Retinal pigment epithelial cell (primary cell): ENCODE results near the gene XRCC1.
"Not testable (repeated sequence)": the region's sequence is repeated elsewhere in the genome, so short reads cannot be mapped to it uniquely, and the experiment has no call there.

Experiments
- DNase-seq: peaks from one replicate; pipeline ENCODE4 v3.0.0-alpha.2; 2010; ENCODE audit warnings: low read depth
- H3K4me3 ChIP-seq: 2 replicates; pipeline ENCODE4 v1.5.1; 2011; ENCODE audit warnings: mild to moderate bottlenecking, low read length, control low read depth, moderate library complexity
- TF ChIP-seq, protein P1 (sequence below): conservative IDR thresholded peaks from 2 replicates; pipeline ENCODE4 v1.5.1; 2011; ENCODE audit warnings: low read depth, low read length, control low read depth, inconsistent platforms

Gene XRCC1

GRCh38 chr19:43524922-43525835 is 50.1 kb downstream of the XRCC1 start:
- TF ChIP-seq, protein P1, sequence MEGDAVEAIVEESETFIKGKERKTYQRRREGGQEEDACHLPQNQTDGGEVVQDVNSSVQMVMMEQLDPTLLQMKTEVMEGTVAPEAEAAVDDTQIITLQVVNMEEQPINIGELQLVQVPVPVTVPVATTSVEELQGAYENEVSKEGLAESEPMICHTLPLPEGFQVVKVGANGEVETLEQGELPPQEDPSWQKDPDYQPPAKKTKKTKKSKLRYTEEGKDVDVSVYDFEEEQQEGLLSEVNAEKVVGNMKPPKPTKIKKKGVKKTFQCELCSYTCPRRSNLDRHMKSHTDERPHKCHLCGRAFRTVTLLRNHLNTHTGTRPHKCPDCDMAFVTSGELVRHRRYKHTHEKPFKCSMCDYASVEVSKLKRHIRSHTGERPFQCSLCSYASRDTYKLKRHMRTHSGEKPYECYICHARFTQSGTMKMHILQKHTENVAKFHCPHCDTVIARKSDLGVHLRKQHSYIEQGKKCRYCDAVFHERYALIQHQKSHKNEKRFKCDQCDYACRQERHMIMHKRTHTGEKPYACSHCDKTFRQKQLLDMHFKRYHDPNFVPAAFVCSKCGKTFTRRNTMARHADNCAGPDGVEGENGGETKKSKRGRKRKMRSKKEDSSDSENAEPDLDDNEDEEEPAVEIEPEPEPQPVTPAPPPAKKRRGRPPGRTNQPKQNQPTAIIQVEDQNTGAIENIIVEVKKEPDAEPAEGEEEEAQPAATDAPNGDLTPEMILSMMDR, result no peak
- peak overlapping the region; percentile 90 for H3K4me3 ChIP-seq
- no peak for DNase-seq

- not testable (repeated sequence) for H3K4me3 ChIP-seq, DNase-seq
Measured at GRCh38 chr19:43523696-43524095, 51.6 kb downstream of the XRCC1 start.

GRCh38 chr19:43522929-43523328 is 52.4 kb downstream of the XRCC1 start:
- no peak for DNase-seq

DNA sequence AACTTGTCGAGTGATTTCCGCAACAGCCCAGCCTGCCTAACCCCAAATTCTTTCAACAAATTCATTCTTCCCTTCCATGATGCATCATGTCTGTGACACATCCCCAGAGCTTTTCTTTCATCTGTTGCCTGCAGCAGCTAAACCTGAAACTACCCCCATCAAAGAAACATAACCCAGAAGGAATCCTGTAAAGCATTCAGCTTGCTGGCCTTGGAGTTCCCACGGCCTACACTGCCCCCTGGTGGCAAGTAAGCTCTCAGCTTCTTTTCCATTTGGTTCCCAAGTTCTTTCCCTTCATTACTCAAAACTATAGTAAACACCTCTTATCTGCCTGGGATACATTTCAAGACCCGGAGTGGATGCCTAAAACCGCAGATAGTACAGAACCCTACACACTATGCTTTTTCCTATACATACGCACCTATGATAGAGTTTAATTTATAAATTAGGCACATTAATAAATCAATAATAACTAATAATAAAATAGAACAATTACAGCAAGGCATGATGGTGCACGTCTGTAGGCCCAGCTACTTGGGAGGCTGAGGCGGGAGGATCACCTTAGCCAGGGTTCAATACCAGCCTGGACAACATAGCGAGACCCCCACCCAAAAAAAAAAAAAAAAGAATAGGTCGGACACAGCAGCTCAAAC is 55.8 kb downstream of the XRCC1 start:
- H3K4me3 ChIP-seq, result no peak overlapping the region
- TF ChIP-seq, protein P1, result peak; percentile 90
- DNase-seq, result no peak

More at GRCh38 chr19:43522929-43523328, 52.4 kb downstream of the XRCC1 start:
- TF ChIP-seq, protein P1, result no peak
- H3K4me3 ChIP-seq, result no peak overlapping the region

DNA sequence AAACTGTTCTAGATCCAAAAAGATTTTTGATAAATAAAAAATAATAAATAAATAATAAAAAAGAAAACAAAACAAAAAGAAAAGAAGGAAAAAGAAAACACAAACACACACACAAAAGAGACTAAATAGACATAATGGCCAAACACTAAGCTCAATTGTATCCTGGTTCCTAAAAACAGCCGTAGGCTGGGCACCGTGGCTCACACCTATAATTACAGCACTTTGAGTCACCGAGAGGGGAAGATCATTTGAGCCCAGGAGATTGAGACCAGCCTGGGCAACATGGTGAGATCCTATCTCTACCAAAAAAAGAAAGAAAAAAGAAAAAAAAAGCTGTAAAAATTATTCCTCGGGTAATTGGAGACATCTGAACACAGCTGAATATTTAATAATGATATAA is 57.3 kb downstream of the XRCC1 start:
- no peak for DNase-seq
- no peak overlapping the region for H3K4me3 ChIP-seq
- TF ChIP-seq, protein P1, result no peak

GRCh38 chr19:43512399-43512798 is 62.9 kb downstream of the XRCC1 start:
- not testable (repeated sequence) for DNase-seq, H3K4me3 ChIP-seq

DNA sequence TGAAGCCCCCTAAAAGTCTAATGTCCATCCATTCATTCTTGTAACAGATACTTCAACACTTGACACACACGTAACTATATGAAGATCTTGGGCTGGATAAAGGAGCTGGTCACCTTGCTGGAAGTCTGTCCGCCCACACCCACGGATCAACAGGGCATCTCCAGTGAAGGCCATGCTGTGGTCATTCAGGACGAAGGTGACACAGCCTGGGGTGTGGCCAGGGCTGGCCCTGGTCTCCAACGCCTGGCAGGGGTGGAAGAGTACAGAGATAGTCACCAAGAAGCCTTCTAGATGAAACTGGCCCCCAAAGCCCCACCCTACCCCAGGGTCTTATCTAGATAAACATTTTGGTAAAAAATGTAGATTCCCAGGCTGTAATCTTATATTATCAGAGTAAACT is 64.0 kb downstream of the XRCC1 start:
- no peak for DNase-seq
- H3K4me3 ChIP-seq, result no peak overlapping the region
- TF ChIP-seq, protein P1, result no peak

DNA sequence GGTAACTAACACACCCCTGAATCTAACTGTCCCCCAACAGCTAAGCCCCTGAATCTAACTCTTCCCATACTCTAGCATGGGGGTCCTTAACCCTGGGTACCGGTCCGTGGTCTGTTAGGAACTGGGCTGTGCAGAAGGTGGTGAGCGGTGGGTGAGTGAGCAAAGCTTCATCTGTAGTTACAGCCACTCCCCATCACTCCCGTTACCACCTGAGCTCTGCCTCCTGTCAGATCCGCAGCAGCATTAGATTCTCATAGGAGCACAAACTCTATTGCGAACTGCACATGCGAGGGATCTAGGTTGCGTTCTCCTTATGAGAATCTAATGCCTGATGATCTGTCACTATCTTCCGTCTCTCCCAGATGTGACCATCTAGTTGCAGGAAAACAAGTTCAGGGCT is 64.6 kb downstream of the XRCC1 start:
- DNase-seq, result no peak
- TF ChIP-seq, protein P1, result no peak
- H3K4me3 ChIP-seq, result no peak overlapping the region
